Stimulated activated CD8-positive, alpha-beta memory T cell treated with anti-CD3 and anti-CD28 coated beads, Interleukin-7, amount 100 ng/mL, for 1 hour (primary cell): ENCODE data around the gene NEURL2.

Experiments used
- DNase-seq, 2 donors: peaks; one replicate each; pipeline ENCODE4 v3.0.0-alpha.2; 2020; ENCODE audit warnings: low read depth in 2 of 2

Gene NEURL2

DNA sequence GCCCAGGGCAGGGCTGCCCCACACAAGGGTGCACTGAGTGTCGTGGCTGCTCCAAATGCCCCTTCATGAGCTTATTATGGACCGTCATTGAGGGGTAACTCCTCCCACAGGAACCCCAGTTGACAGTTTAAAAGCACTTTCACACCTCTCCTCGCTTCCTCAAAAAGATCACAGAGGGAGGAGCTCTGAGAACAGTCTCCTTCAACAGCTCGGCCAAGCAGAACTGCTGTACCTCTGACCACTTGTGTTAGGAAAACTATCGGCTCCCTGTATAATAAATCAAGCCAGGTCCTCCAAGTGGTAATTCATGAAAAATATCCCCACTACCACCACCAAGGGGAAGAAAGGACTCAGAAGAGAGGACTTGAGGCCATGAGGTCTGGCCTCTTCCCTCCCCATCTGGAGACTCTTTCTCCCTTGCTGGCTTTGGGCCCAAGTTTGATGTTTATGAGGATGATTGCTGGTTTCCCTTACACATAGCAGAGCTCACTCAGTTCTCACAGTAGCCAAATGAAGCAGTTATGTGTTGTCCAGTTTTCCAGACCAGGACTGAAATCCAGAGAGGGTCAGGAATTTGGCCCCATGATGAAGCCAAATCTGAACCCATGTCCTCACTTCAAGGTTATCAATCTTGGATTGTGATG lies 48.7 kb downstream of the NEURL2 start:
- no peak for DNase-seq

DNA sequence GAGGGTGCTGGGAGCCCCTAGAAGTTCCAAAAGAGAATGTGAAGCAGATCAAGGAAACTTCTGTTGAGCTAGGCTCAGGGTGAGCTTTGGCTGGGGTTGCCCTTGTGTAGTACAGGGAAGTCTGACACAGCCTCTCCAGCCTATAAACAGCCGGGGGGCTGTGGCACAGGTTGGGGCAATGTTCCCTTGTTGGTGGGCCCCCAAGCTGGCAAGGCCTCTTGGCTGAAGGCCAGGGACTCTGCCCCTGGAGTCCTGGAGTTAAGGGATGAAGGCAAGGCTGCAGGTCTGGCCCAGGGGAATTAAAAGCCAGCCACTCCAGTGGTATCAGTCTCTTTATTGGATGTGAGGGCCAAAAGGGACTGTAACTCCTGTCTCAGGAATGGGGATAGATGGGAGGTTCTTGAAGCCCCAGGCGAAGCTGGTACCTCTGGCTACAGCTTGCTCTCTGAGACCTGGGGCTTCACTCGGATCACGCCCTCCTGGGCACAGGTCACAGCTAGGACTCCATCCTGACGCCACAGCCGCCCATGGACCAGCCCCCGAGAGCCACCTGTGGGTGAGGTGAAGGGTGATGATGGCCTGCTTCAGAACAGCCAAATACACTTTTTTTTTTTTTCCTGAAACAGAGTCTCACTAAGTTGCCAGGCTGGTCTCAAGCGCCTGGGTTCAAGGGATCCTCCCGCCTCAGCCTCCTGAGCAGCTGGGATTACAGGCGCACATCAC lies 49.4 kb downstream of the NEURL2 start:
- no peak for DNase-seq

DNA sequence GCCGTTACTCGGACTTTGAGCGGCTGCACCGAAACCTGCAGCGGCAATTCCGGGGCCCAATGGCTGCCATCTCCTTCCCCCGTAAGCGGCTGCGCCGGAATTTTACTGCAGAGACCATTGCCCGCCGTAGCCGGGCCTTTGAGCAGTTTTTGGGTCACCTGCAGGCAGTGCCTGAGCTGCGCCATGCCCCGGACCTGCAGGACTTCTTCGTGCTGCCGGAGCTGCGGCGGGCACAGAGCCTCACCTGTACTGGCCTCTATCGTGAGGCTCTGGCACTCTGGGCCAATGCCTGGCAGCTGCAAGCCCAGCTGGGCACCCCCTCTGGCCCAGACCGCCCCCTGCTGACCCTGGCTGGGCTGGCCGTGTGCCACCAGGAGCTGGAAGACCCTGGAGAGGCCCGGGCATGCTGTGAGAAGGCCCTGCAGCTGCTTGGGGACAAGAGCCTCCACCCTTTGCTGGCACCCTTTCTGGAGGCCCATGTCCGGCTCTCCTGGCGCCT lies 50.3 kb downstream of the NEURL2 start:
- no peak for DNase-seq
